Body of pancreas (tissue), 4 donors: ENCODE data around the gene TBX10.
"Not testable (repeated sequence)": the region's sequence is repeated elsewhere in the genome, so short reads cannot be mapped to it uniquely, and the experiment has no call there.

Experiments
- CTCF ChIP-seq, 7 experiments: fragments of 450-650 bp in 4 of 7; fragments of 200-600 bp in 3 of 7; sonication (generic) in 3 of 7; IDR thresholded peaks; one replicate each; pipeline ENCODE4 v1.5.1; 2016 to 2019; ENCODE audit warnings: antibody characterized with exemption in 7 of 7
- POLR2A ChIP-seq, 3 donors: fragments of 450-650 bp; IDR thresholded peaks; one replicate each; pipeline ENCODE4 v1.6.1; 2016; ENCODE audit warnings: antibody characterized with exemption in 3 of 3, mild to moderate bottlenecking in 2 of 3

DNA sequence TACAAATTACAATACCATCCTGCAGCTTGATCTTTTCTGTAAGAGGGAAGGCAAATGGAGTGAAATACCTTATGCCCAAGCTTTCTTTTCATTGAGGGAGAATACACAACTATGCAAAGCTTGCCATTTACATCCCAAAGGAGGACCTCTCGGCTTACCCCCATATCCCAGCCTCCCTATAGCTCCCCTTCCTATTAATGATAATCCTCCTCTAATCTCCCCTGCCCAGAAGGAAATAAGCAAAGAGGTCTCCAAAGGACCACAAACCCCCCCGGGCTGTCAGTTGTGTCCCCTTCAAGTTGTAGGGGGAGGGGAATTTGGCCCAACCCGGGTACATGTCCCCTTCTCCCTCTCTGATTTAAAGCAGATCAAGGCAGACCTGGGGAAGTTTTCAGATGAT lies 17.6 kb downstream of the TBX10 start:
- not testable (repeated sequence) for TF ChIP-seq CTCF, POLR2A (IDR thresholded peaks at IDR 0.05)
